ENCODE data around the gene EIF4A3.

DNA sequence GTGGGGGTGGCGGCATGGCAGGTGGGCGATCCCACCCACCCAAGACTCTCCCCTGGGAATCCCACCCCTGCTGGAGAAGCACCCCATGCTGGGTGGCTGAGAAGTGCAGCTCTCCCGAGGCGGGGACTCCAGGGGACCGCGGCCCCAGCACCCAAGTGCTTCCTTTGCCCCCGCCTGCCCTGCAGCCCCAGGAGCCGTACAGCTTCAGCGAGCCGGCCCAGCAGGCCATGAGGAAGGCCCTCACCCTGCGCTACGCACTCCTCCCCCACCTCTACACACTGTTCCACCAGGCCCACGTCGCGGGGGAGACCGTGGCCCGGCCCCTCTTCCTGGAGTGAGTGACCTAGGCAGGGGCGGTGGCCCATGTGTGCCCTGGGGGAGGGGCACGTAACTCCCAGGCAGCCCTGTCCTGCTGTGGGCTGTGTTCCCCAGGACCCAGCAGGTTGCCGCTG, 33.9 kb downstream of the EIF4A3 start:
- TF ChIP-seq POLR2AphosphoS5 (IDR thresholded peaks at IDR 0.05; ENCODE audit: borderline replicate concordance, low read depth, low read length) (no peak), EZH2 (IDR thresholded peaks at IDR 0.05) (no peak)
